CD1c-positive myeloid dendritic cell (primary cell): ENCODE data around the gene PLS3.
"Not testable (repeated sequence)": the region's sequence is repeated elsewhere in the genome, so short reads cannot be mapped to it uniquely, and the experiment has no call there.

Experiments
- DNase-seq: peaks from one replicate; pipeline ENCODE4 v3.0.0-alpha.2; 2016; ENCODE audit errors: extremely low spot score

The PLS3 gene

GRCh38 chrX:115560978-115561604 lies at the start of gene PLS3:
Gene PLS3, plus strand, starts transcription at chrX:115561174. Its CDS starts 49,077 bp downstream, at chrX:115610251.
- no peak for DNase-seq

GRCh38 chrX:115518113-115518512 lies 42.9 kb upstream of the PLS3 start:
- no peak for DNase-seq

GRCh38 chrX:115521741-115522140 lies 39.2 kb upstream of the PLS3 start:
- DNase-seq: no peak

DNA sequence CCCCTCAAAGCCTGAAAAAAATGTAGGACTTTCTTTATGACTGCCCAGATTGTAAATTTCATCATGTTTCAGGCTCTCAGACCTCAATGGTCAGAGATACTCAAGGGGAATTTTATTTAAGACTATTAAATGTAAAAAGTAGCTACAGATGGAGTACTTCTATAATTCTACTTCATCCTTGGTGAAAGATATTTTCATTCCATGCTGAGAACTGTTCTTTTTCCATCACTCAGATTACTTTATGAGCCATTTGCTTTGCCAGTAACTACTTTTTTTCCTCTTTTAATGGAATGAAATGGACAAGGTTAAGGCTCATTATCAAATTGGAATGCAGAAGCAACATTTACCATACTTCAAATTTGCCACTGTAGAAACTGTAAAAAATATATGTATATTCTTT lies 38.0 kb upstream of the PLS3 start:
- no peak for DNase-seq

GRCh38 chrX:115525486-115525885 lies 35.5 kb upstream of the PLS3 start:
- no peak for DNase-seq

DNA sequence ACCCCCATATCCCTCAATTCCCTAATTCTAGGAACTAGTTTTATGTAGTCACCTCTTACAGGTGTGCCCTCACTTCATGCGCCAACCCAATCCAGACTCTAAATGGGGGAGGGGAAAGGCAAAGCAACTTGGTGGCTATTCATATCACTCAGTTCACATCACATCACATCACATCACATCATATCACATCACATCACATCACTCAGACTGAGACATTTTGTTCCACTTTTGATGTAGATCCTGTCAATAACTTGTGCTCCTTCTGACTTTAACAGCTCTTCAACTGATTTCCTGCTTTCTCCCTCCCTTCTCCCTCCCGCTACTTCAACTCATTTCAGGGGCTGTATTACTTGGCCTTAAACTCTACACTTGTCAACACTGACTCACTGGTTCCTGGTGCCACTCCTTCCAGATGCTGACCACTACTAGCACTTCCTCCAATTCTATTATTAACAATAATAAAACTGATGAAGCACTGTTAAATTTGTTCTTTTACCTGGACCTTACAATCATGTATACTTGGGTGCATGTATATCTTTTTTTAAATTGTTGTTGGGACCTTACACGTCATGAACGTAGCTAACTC lies 29.1 kb upstream of the PLS3 start:
- DNase-seq: no peak

DNA sequence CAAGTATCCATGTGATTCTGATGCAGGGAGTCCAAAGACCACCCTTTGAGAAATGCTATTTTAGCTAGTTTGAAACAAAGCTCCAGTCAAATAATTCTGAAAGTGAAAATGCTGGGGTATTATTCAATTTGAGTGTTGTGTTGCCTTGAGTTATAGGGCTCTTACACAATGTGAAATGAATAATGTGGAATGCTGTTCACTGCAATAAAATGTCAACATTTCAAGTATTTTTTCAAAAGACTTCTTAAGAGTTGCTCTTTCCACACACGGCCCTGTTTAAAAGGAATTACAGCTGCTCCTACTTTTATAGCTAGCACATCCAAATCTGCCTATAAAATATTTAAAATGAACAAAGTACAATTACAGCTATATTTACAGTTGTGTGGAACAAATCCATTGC lies 27.5 kb upstream of the PLS3 start:
- DNase-seq: no peak

GRCh38 chrX:115534383-115534782 lies 26.6 kb upstream of the PLS3 start:
- DNase-seq: no peak

- no peak for DNase-seq
Observed at GRCh38 chrX:115535421-115535820, 25.6 kb upstream of the PLS3 start.

DNA sequence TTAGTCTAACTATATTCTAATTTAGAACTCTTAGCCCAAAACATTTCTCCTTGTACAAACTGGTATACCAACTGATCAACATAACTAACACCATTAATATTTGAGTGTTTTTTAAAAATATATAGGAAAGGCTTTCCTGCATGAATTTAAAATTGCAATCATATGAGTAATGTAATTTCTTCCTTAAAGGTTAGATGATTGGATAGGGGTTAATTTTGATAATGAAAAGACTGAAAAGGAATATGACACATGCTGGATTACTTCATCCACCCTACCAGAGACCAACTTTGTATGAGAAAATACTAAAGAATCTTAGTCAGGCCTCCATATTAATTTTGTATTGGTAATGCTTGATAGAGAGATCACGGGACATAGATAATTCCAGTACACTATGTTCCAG lies 25.1 kb upstream of the PLS3 start:
- no peak for DNase-seq

DNA sequence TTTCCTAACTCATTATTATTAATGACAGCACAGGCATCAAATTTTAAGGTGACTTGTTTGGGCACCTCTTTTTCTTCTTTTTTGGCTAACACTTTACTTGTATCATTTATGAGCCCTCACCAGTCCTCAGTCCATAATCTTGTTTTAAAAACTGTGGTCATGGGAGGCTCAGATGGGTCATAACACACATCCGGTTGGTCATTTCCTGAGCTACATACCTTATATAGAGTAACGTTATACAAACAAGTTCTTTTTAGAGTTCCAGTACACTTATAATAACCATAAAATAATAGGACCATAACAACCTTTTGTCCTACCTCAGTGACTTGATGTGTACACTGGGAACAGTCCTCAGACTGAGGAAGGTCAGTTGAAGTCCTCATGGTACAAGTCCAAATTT lies 21.1 kb upstream of the PLS3 start:
- DNase-seq: no peak

DNA sequence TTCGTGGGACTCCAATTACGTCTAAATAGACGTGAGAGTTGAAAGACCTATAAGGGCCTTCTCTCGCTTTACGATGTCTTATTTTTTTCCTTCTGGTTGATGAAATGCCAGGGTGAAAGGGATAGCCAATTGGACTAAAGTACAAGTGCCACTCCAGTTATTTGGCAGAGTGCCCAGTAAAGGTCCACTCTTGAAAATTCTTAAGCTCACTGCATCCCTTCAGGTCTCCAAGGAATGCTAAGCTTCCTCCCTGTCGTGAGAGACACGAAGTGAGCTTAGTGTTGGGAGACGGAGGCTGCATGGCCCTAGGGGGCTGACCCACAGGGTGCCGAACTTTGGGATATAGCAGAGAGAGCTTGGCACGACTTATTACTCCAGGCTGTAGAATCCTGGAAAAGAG lies 19.9 kb upstream of the PLS3 start:
- DNase-seq: not testable (repeated sequence)

GRCh38 chrX:115547448-115547847 lies 13.5 kb upstream of the PLS3 start:
- no peak for DNase-seq

GRCh38 chrX:115549008-115549407 lies 12.0 kb upstream of the PLS3 start:
- no peak for DNase-seq

DNA sequence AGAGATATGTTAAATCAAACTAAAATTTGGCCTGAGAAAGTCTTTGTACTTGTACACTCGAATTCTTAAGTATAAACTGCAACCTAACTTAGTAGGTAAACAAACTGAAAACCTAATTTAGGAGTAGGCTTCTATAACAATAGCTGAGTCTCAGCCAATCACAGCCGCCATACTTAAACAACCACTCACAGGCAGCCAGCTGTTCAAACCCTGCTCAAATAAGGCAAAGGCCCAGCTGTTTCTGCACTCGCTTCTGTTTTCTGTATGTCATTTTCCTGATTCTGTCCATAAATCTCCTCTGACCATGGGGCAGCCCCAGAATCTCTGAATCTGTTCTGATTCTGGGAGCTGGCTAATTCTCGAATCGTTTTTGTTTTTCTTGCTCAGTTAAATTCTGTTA lies 7.8 kb upstream of the PLS3 start:
- DNase-seq: no peak

DNA sequence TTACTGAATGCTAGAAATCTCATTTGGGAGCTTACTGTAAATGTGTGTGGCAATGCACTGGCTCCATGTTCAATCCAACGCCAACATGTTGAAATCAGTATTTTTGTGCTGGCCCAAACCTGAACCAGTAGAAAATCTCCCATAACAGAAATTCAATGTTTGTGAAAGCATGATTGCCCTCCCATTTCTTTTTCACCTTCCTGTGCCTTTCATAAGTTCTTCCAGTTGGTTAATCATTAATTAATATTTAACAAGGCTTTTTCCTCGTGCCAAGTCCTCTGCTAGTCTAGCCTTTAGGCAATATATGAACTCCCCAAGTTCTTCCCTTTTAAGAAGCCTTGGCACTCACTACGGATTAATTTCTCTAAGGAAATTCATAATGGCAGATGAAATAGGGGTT lies 1.3 kb upstream of the PLS3 start:
- DNase-seq: no peak

DNA sequence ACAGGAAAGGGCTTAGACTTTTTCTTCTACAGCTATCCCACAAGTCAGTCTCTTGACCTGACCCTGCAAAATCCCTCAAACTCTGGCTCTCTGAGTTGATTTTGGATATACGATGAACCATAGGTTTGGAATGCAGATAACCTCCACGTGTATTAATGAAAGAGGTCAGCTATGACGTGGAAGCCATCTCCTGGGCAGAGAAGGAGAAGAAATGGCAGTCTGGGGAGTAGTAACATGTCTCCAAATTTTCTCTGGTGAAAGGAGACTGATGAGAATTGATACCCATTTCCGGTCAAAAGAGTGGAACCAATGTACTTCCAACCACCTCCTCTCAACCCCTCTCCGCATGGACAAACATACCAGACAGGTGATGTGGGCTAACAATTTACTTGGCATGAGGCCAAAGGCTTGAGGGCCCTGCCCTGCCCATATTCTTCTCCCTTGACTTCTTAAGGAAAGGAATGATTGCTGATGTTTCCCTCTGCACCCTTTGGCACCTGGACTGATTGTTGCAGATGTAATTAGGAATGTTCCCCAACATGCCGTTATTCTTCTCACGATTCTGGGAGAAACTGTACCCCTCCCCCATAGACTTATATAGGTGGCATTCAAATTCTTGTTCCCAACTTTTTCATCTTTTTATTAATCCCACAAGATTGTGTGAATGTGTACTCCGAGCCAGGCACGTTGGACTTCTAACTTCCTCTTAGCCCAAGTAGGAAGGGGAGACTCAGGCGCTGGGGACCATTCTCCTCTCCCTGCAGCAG lies 580 bp upstream of the PLS3 start:
- no peak for DNase-seq

DNA sequence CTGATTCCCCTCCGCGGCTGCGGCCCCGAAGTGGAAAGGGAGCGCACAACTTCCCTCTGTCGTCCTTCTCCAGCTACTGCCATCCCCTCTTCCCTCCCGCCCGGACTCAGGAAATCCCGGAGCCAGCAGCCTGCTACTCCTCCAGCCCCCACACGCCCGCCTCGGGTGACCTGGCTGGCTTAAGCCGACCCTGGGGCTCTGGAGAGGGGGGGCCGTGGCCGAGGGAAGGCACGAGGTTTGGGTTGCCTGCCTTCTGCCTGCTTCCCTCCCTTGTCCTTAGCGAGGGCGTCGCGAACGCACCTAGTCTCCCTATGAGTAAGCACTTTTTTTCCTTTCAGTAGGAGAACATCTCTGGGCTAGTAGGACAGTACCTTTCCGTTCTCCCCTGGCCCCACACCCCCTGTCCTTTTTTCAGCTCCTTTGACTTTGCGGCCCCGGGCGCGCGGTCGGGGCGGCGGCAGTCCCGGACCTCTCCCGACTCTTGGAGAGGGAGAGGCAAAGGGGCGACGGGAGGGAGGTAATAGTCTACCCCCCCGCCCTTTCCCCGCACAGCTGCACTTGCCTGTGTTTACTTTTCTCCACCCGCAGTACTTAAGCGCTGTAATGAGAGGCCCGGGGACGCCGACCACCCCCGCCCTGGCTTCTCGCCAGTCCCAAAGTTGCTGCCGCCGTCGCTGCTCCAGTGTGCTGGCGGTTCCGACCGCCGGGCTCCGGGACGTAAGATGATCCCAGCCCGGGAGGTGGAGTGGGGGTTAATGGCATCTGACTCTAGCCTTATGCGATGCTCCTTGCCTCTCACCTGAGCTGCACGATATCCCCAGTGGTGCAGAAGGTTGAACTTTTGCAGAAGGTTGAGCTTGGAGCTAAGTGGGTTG lies 868 bp downstream of the PLS3 start:
- no peak for DNase-seq

DNA sequence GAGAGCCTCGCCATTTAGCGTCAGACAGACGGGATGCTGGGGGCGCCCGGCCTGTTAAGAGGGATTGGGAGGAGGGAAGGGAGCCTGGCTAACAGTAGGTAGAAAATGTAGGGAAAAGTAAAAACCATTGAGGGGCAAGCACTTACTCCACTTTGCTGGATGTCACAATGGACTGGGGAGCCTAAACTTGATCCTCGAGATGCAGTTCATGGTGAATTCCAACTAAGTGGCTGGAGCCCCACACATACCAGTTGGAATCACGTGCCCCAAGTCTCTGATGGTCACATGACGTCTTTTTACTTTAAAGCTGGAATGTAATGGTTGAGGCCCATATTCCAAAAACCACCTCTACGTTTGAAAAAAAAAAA lies 1.5 kb downstream of the PLS3 start:
- DNase-seq: no peak

DNA sequence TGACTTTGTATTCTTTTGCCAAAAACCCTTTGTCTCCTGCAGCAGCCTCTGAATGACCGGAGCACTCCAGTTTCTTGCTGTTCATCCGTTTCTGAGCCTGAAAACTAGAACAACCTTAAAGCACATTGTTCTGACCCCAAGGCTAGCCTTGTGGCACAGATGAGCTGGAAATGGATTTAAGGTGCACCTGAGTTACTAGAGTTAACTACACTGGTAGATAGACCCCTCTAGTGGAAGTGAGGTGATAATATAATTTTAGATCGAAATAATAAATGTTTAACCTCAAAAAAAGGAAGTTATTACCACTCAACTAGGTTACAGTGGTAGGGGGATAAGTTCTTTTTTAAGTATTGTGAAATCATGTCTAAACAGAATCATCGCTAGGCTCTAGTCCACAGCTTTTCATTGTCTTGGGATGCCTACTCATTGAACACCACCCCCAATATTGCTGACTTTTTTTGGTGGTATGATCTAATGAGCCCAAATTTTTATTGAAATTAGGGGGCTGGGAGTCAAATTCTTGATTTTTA lies 2.7 kb downstream of the PLS3 start:
- no peak for DNase-seq

GRCh38 chrX:115564243-115564642 lies 3.3 kb downstream of the PLS3 start:
- no peak for DNase-seq

GRCh38 chrX:115565888-115566287 lies 4.9 kb downstream of the PLS3 start:
- DNase-seq: no peak
